ENCODE measurements around the gene SCNN1G. TPM values are rescaled to one million over a fixed set of nuclear protein-coding genes. Genes with fewer than 3 reads are reported as not detected.

SCNN1G gene
- total and polyA plus RNA-seq, 2 of the 13 experiments (the other 11 are each of a cell fraction or from before 2014, with no cell fraction given): not detected

GRCh38 chr16:23141959-23142740 lies 40.4 kb upstream of the SCNN1G start (continued):
- TF ChIP-seq CBX1 (IDR thresholded peaks at IDR 0.05; ENCODE audit: low read depth) (no peak), BORCS8-MEF2B (CRISPR knock-in tag; IDR thresholded peaks at IDR 0.05) (no peak), TCF7 (IDR thresholded peaks at IDR 0.05; ENCODE audit: low read depth) (peak; percentile 13; the same call in 1 of the 2 replicates), ARID5B (CRISPR knock-in tag; IDR thresholded peaks at IDR 0.05) (peak; percentile 58), SP5 (CRISPR knock-in tag; IDR thresholded peaks at IDR 0.05; ENCODE audit: borderline replicate concordance, low read depth) (no peak), MAF1 (CRISPR knock-in tag; IDR thresholded peaks at IDR 0.05; ENCODE audit: borderline replicate concordance) (no peak), ZNF138 (CRISPR knock-in tag; IDR thresholded peaks at IDR 0.05; ENCODE audit: low read depth) (no peak), HHEX (CRISPR knock-in tag; IDR thresholded peaks at IDR 0.05) (peak; percentile 18; the same call in 1 of the 2 replicates), POLR2A (IDR thresholded peaks at IDR 0.05; ENCODE audit: insufficient read depth in 1 of 2, low read depth in 2 of 2, low read length in 2 of 2) (0 out of 4 replicates have a peak, but pooled peaks have one; percentile 16 to 33), NFKBIZ (CRISPR knock-in tag; IDR thresholded peaks at IDR 0.05) (no peak), ZC3H13 (CRISPR knock-in tag; IDR thresholded peaks at IDR 0.05) (no peak), ZNF20 (CRISPR knock-in tag; IDR thresholded peaks at IDR 0.05) (no peak), NFE2L1 (CRISPR knock-in tag; IDR thresholded peaks at IDR 0.05; ENCODE audit: borderline replicate concordance) (no peak), IRF9 (CRISPR knock-in tag; IDR thresholded peaks at IDR 0.05; ENCODE audit: borderline replicate concordance) (no peak), GATA4 (IDR thresholded peaks at IDR 0.05; ENCODE audit: borderline replicate concordance, low read depth) (no peak), ZMAT3 (CRISPR knock-in tag; conservative IDR thresholded peaks at IDR 0.05) (no peak), CHD4 (IDR thresholded peaks at IDR 0.05; ENCODE audit: borderline replicate concordance, low read length) (no peak; the same call in 1 of the 2 replicates), ZNF235 (CRISPR knock-in tag; IDR thresholded peaks at IDR 0.05; ENCODE audit: borderline replicate concordance) (no peak), TFAP4 (IDR thresholded peaks at IDR 0.05; ENCODE audit: borderline replicate concordance, low read depth) (no peak), ATAD3A (CRISPR knock-in tag; IDR thresholded peaks at IDR 0.05) (no peak), KAT8 (CRISPR knock-in tag; IDR thresholded peaks at IDR 0.05) (peak; percentile 37; the same call in 1 of the 2 replicates), CHCHD3 (CRISPR knock-in tag; IDR thresholded peaks at IDR 0.05) (no peak)
- TF ChIP-seq, protein P1, sequence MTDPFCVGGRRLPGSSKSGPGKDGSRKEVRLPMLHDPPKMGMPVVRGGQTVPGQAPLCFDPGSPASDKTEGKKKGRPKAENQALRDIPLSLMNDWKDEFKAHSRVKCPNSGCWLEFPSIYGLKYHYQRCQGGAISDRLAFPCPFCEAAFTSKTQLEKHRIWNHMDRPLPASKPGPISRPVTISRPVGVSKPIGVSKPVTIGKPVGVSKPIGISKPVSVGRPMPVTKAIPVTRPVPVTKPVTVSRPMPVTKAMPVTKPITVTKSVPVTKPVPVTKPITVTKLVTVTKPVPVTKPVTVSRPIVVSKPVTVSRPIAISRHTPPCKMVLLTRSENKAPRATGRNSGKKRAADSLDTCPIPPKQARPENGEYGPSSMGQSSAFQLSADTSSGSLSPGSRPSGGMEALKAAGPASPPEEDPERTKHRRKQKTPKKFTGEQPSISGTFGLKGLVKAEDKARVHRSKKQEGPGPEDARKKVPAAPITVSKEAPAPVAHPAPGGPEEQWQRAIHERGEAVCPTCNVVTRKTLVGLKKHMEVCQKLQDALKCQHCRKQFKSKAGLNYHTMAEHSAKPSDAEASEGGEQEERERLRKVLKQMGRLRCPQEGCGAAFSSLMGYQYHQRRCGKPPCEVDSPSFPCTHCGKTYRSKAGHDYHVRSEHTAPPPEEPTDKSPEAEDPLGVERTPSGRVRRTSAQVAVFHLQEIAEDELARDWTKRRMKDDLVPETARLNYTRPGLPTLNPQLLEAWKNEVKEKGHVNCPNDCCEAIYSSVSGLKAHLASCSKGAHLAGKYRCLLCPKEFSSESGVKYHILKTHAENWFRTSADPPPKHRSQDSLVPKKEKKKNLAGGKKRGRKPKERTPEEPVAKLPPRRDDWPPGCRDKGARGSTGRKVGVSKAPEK (CRISPR knock-in tag; IDR thresholded peaks at IDR 0.05; ENCODE audit: borderline replicate concordance): no peak

Data from HepG2 (cell line).